Limb (tissue), 2 donors: ENCODE results near the gene CNTNAP2.
A peak's percentile ranks its signal among the peaks of the same experiment; 100 is the strongest.

Experiments
- DNase-seq, 2 donors: peaks; one replicate each; pipeline ENCODE4 v3.0.0-alpha.2; 2016; ENCODE audit errors: extremely low spot score in 2 of 2

Gene CNTNAP2

DNA sequence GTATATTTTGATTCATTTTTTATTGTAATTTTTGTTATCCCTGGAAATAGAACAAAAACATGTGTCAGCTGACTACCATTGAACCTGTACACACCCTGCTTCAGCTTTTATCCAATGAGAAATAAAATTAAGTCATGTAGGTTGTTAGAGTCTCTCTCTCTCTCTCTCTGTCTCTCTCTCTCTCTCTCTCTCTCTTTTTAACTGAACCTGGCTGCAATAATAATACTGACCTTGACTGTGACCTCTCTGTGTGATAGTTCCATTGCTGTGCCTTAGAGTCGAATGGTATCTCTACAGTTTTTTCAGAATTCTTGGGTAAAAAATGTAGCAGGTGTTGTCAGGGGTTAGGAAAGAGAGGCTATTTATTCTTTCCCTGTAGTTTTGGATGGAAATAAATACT is 637.8 kb downstream of the CNTNAP2 start:
- no peak for DNase-seq

DNA sequence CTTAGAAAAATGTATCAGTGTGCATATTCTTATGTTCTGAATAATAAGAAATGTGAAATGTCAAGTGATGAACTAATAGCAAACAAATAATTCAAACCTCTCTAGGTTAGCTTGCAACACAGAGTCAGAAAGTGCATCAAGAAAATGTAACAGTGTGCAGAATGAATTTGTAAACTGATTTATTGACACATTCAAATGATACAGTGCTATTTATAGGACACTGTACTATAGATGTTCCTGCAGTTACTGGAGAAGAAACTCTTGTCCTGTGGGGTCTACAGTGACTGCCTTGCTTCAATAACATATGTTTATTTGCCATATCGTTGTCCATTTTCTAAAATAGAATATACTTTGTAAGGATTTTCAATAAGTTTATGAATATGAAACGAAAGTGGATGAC is 639.0 kb downstream of the CNTNAP2 start:
- DNase-seq: no peak

- DNase-seq: no peak
These were observed 647.9 kb downstream of the CNTNAP2 start for GRCh38 chr7:146764458-146764857.

DNA sequence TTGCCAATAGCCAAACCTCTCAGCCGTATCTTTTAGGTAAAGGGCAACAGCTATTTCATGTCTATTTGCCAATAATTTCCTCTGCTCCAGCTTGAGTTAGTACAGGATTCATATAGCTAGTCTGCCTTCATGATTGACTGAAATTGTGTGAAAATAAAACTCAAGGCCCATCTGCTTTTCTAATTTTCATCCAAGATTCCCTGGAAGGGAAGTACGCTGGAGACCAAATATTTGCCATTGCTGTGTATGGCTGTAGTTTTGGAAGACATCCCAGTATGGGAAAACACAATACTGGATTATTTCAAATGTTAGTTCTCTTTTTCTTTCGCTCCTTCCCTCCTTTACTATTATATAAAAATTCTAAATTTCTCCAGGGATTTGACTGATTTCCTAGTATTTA is 652.4 kb downstream of the CNTNAP2 start:
- DNase-seq: peak in 1 of 2 donors; percentile 42

- no peak for DNase-seq
These were observed 656.0 kb downstream of the CNTNAP2 start for GRCh38 chr7:146772601-146773000.

GRCh38 chr7:146773506-146773905 is 656.9 kb downstream of the CNTNAP2 start:
- no peak for DNase-seq

DNA sequence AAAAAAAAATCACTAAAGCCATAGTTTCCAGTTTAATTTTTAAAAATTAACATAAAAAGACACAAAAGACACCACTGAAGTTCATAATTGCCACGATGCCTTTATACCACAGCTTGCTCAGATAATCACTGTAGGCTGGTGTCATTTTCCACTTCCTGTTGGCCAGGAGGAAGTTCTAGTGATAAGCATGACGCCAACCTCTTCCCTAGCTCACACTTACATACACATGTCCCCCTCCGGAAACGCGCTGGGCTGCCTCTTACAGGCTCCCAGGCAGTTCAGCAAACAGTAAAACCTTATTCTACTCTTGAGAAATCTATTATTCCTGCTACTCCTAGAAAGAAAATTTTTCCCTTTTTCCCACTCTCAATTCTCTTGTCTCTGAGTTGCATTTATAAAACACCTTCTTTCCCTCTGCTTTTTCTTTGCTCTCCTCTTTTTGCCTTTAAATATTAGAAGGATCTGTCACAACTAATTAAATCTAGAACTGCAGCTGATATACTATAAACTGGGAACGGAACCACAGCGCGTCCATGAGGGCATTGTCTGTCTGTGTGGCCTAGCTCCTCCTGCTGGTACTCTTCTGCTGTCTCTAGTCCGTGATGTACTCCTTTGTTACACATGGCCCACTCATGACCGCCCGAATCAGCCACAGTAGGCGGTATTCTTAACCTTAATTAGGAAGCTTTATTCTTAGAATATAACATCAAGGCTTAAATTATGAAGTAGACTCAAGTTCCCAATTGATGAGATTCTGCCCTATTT is 664.9 kb downstream of the CNTNAP2 start:
- DNase-seq: no peak

DNA sequence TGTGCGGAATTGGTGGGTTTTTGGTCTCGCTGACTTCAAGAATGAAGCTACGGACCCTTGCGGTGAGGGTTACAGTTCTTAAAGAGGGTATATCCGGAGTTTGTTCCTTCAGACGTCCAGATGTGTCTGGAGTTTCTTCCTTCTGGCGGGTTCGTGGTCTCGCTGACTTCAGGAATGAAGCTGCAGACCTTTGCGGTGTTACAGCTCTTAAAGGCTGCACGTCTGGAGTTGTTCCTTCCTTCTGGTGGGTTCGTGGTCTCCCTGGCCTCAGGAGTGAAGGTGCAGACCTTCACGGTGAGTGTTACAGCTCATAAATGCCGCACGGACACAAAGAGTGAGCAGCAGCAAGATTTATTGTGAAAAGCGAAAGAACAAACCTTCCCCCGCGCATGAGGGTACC is 670.7 kb downstream of the CNTNAP2 start:
- no peak for DNase-seq

- DNase-seq: no peak
These were observed 671.4 kb downstream of the CNTNAP2 start for GRCh38 chr7:146788008-146788407.

GRCh38 chr7:146791344-146792285 is 675.0 kb downstream of the CNTNAP2 start:
- no peak for DNase-seq

- no peak for DNase-seq
These were observed 688.0 kb downstream of the CNTNAP2 start for GRCh38 chr7:146804620-146805019.

GRCh38 chr7:146805082-146805481 is 688.5 kb downstream of the CNTNAP2 start:
- DNase-seq: no peak

DNA sequence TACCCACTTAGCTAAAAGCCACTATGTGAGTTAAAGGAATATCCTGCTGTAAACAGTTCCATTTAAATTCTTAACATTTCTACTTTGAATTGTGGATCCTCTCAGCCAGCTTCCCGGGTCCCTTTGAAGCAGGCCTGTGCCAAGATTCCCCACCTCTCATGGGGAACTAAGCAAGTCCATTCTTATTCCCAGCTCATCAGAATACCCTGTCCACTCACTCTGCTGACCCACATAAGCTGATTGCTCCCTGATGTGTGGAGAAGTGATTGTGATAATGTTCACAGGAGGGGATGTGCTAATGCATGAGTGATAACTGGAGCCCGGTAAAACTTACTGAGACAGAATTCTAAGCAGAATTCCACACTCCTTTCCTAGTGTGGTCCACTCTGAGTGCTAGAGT is 709.7 kb downstream of the CNTNAP2 start:
- no peak for DNase-seq

GRCh38 chr7:146830686-146831085 is 714.1 kb downstream of the CNTNAP2 start:
- DNase-seq: no peak

GRCh38 chr7:146831875-146832274 is 715.3 kb downstream of the CNTNAP2 start:
- no peak for DNase-seq

DNA sequence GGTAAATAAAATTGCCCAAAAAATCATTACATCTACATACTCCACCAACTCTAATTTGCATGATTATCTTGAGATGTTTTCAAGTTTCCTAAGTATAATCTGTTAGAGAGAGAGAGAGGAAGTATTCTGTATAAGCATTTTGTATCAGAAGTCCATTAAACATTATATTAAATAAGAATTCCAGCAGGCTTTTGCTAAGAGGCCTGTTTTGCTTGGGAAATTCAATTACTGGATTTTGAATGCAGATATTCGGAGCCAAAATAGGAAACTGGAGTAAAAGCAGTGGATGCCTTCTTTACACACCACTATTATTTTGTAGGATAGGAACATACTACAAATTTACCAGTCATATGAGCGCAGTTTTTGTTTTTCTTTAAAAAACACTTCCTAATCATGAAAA is 727.8 kb downstream of the CNTNAP2 start:
- DNase-seq: no peak

GRCh38 chr7:146858690-146859089 is 742.1 kb downstream of the CNTNAP2 start:
- DNase-seq: no peak

DNA sequence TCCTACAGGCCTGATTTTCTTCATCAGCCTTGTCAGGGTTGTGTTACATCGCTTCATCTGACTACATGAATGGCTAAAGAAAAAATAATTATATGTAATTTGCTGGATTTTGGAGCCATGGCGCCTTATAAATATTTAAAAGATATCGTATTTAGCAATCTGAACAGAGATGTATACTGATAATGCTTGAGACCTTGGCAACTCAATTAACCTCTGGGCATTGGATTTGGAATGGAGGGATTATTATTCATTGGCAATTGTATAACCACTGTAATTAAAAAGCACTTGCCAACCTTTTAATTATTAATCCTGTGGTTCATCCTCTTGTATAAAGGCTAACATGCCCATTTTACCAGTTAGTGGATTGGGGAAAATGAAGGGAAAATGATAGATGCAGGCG is 745.1 kb downstream of the CNTNAP2 start:
- DNase-seq: no peak

DNA sequence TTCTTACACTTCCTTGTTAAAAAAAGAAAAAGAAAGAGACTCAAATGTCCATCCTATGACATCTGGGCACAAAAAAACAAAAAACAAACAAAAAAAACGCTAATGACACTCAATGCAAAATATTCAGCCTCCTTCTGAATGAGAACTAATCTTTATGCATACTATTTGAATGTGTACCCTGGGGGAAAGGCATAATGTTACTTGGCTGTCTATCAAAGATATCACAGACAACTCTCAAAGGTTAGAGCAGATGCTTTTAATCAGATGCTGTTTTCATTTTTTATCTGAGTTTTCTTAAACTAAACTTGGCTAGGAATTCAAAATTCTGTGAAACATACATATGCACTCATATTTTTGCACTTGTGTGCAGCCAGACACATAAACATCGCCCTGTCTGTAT is 745.8 kb downstream of the CNTNAP2 start:
- no peak for DNase-seq

- no peak for DNase-seq
These were observed 748.0 kb downstream of the CNTNAP2 start for GRCh38 chr7:146864644-146865043.

- no peak for DNase-seq
These were observed 749.1 kb downstream of the CNTNAP2 start for GRCh38 chr7:146865696-146866095.

DNA sequence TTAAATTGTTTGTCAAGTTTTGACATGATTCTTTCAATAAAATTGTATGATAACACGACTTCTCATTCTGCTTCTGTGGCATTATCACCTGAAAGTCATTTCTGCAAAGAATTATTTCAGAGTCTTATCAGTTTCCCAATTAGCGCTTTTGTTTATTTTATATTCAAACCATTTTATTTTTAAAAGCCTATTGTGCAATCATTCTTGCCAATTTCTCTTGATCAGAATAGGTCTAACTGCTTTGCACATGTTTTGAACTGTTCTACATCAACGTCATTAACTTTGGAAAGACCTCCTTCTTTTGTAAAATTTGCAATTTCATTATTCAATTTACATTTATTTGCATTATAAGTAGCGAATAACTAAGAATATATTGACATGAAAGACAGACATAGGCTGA is 758.1 kb downstream of the CNTNAP2 start:
- no peak for DNase-seq
